ENCODE data around the gene DAAM1. TPM values are rescaled to one million over a fixed set of nuclear protein-coding genes. Genes with fewer than 3 reads are reported as not detected.
A peak's percentile ranks its signal among the peaks of the same experiment; 100 is the strongest.

Gene DAAM1
- total and polyA plus RNA-seq, 8 donors, result 6.2 to 26.7 (median 16.0) TPM

GRCh38 chr14:59277659-59278058 is 89.2 kb downstream of the DAAM1 start:
- H3K4me1 ChIP-seq, result peaks cover 0 to 14% (median 11%) of the 10 kb centered on the region in 3 donors
- no peak for TF ChIP-seq CTCF (IDR thresholded peaks at IDR 0.05)
- intact Hi-C loops (cut with DNase I), result no loop called here
- H3K36me3 ChIP-seq, result no peaks in the 10 kb centered on the region
- no peak for FAIRE-seq
- H3K4me3 ChIP-seq, result no peak overlapping the region
- ATAC-seq, result no peak
- H3K9me3 ChIP-seq, result no peaks in the 10 kb centered on the region
- no peaks in the 10 kb centered on the region for H3K27me3 ChIP-seq
- no peak overlapping the region for H3K27ac ChIP-seq
- no peak for DNase-seq
- 95 to 99% methylated on average over 2 of the region's 2 CpGs for WGBS, 2 donors

- no peak overlapping the region for H3K4me3 ChIP-seq
- H3K9me3 ChIP-seq, result no peaks in the 10 kb centered on the region
- peaks cover 0 to 19% (median 11%) of the 10 kb centered on the region in 3 donors for H3K4me1 ChIP-seq
- ATAC-seq (peak in 2 of 4 donors; percentile 33 to 72), FAIRE-seq (no peak), DNase-seq (no peak)
- TF ChIP-seq CTCF (IDR thresholded peaks at IDR 0.05), result no peak
- no peaks in the 10 kb centered on the region for H3K36me3 ChIP-seq
- H3K27me3 ChIP-seq, result no peaks in the 10 kb centered on the region
- H3K27ac ChIP-seq, result peak overlapping the region in 1 of 4 donors; percentile 29
- WGBS, 2 donors, result 64 to 66% methylated on average over 2 of the region's 2 CpGs
- intact Hi-C loops (cut with DNase I), result no loop called here
Measured at GRCh38 chr14:59278111-59278510, 89.6 kb downstream of the DAAM1 start.

- intact Hi-C loops (cut with DNase I), result no loop called here
- FAIRE-seq (no peak), ATAC-seq (no peak), DNase-seq (no peak)
- Histone ChIP-seq H3K4me3 (no peak overlapping the region), H3K27ac (no peak overlapping the region), H3K4me1 (peaks cover 0 to 7% (median 1%) of the 10 kb centered on the region in 3 donors), H3K27me3 (no peaks in the 10 kb centered on the region), H3K9me3 (no peaks in the 10 kb centered on the region), H3K36me3 (no peaks in the 10 kb centered on the region)
- TF ChIP-seq CTCF (IDR thresholded peaks at IDR 0.05), result no peak
- 91 to 95% methylated on average over 5 of the region's 5 CpGs for WGBS, 2 donors
Measured at GRCh38 chr14:59280961-59281360, 92.5 kb downstream of the DAAM1 start.

- peaks cover 0 to 5% (median 0%) of the 10 kb centered on the region in 3 donors for H3K4me1 ChIP-seq
- ATAC-seq (no peak), FAIRE-seq (no peak), DNase-seq (no peak)
- H3K36me3 ChIP-seq, result no peaks in the 10 kb centered on the region
- WGBS, 2 donors, result 90 to 94% methylated on average over 3 of the region's 3 CpGs
- no peaks in the 10 kb centered on the region for H3K9me3 ChIP-seq
- no peak overlapping the region for H3K27ac ChIP-seq
- intact Hi-C loops (cut with DNase I), result no loop called here
- H3K4me3 ChIP-seq, result no peak overlapping the region
- H3K27me3 ChIP-seq, result no peaks in the 10 kb centered on the region
- no peak for TF ChIP-seq CTCF (IDR thresholded peaks at IDR 0.05)
Measured at GRCh38 chr14:59281609-59282377, 93.3 kb downstream of the DAAM1 start.

GRCh38 chr14:59282378-59282765 is 93.9 kb downstream of the DAAM1 start:
- DNase-seq (no peak), FAIRE-seq (no peak), ATAC-seq (no peak)
- no peak for TF ChIP-seq CTCF (IDR thresholded peaks at IDR 0.05)
- intact Hi-C loops (cut with DNase I), result no loop called here
- peaks cover 0 to 5% (median 0%) of the 10 kb centered on the region in 3 donors for H3K4me1 ChIP-seq
- H3K27ac ChIP-seq, result no peak overlapping the region
- no peaks in the 10 kb centered on the region for H3K9me3 ChIP-seq
- no peak overlapping the region for H3K4me3 ChIP-seq
- WGBS, 2 donors, result 91 to 94% methylated on average over 3 of the region's 3 CpGs
- H3K36me3 ChIP-seq, result no peaks in the 10 kb centered on the region
- no peaks in the 10 kb centered on the region for H3K27me3 ChIP-seq
